Ammon's horn (tissue), 1 donor: ENCODE results near the gene TMEFF2.

Experiments used
- DNase-seq: peaks from one replicate; pipeline ENCODE4 v3.0.0-alpha.2; 2016; ENCODE audit warnings: low spot score

Gene TMEFF2

DNA sequence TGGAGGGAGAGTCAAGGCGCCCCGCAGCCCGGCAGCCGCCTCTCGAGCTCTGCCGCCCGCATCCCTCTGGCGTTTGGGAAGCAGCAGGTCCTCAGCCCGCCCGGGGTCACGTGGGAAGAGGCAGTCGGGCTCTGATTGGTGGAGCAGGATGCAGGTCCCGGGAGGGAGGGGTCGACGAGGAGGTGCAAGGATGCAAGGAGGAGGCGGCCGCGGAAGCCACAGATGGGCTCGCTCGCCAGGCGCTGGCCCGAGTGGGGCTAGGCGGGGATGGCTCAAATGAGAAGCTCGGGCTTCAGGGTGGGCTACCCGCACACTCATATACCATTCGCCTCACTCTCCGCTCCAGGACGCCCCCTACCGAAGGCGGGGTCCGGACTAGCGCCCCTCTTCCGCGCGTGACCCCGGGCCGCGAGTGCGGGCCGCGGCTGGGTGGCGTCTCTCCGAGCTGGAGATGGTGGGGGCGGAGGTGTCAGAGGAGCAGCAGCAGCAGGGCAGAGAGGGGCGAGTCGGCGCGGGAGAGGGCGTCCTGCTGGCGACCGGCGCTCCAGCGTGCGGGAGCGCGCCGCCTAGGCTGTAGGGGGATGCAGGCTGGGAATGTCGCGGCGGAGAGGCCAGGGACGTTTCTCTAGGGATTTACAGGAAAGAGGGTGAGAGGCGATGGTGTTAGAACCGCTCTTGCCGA, at the start of gene TMEFF2:
TSS of gene TMEFF2 (minus strand) at position 68 of the 682 bp plus-strand sequence. CDS start 409 bp downstream, outside the sequence.
- DNase-seq = peak; percentile 99

GRCh38 chr2:192243488-192243887, 48.8 kb upstream of the TMEFF2 start:
- no peak for DNase-seq

GRCh38 chr2:192236136-192236535, 41.4 kb upstream of the TMEFF2 start:
- no peak for DNase-seq

DNA sequence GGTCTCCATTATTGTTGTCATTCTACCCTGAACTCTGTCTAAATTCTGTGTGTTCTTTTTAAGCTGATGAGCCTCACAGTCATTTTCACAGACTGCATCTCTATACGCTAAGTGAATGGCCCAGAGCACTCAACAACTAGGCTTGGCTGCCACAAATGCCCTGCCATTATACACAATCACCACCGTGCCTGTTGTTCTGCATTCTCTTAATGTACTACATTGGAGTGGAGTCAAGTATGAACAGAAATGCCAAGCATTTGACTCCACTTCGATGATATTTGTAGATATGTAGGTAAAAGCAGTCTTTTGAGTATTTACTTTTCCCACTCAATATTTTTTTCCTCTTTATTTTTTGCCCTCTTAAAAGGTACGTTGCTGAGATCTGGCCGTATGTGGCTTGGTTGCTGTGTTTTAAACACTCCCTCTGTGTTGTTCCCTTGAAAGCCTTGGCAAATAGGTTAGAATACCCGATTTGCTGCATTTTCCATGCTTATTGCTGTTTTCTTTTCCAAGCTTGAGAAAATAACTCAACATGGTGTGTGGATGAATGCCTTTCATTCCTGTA, 36.2 kb upstream of the TMEFF2 start:
- no peak for DNase-seq

GRCh38 chr2:192228685-192229084, 34.0 kb upstream of the TMEFF2 start:
- DNase-seq = no peak

- DNase-seq = no peak
Observed at GRCh38 chr2:192218970-192219369, 24.2 kb upstream of the TMEFF2 start.

DNA sequence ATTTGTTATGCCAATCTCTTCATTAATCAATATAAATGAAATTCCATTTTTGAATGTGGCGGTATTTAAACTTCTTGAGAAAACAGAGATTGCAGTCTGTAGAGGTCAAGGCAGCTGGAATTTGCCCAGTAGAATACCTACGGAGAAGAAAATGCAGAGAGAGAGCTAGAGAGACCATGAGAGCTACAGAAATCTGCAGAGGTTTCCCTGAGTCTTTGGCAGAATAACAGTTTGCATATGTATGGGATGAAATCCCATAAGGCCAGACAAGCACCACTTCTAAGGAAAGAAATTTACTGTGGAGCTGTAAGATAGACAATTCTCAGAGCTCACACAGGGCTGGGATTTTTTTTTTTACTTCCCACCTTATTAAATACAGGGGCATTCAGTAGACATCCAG, 23.6 kb upstream of the TMEFF2 start:
- no peak for DNase-seq

DNA sequence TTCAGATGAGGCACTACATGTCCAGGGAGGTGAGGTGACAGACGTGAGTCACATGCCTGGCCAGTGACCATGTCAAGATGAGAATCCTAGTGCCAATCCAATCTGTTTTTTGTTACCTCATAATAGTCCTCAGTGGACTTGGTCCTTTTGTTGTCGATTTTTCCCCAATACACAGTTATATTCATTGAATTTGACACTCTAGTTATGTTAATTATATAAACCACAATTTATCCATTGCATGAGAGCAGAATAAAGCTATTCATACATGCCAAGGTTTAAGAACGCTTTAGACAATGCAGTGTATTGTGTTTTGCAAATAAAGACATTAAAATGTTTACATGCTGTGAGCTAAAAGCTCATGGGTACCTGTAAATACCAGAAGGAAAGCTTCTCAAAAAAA, 21.6 kb upstream of the TMEFF2 start:
- no peak for DNase-seq

- DNase-seq = no peak
Observed at GRCh38 chr2:192215096-192215877, 20.6 kb upstream of the TMEFF2 start.

- no peak for DNase-seq
Observed at GRCh38 chr2:192208848-192209247, 14.1 kb upstream of the TMEFF2 start.

- no peak for DNase-seq
Observed at GRCh38 chr2:192206399-192206798, 11.7 kb upstream of the TMEFF2 start.

- no peak for DNase-seq
Observed at GRCh38 chr2:192203876-192204275, 9.1 kb upstream of the TMEFF2 start.

DNA sequence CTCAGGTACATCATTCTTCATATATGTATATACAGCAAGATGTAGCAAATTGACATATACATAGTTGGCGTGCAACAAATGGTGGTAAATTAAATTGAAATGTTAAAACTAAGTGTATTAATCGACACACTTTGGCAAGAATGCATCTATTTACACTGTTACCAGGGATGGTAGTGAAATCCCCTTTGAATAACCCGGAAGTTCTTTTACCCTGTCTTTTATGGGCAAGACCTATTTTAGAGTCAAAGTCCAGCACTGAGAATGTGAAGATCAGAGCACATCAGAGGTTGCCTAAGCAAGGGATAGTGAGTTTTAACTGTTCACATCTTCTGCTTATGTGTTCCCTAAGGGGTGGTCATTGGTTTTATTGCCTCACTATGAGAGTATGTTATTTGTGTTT, 7.6 kb upstream of the TMEFF2 start:
- DNase-seq = no peak

DNA sequence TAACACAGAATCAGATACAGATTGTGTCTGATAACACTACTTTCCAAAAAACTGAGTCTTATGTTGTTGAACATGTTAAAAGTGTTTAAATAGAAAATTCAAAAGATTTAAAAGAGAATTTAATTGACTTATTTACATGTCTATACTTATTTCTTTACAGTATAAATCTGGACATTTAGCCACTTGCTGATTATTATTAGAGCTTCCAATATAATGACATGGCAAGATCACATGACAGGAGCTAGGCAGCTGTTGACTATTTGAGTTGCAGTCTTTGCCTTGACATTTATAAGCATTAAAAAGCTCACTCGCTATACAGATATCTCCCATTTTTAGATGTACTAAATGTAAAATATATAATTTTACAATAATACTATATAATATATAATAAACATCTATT, 6.4 kb upstream of the TMEFF2 start:
- DNase-seq = no peak

GRCh38 chr2:192197357-192197756, 2.6 kb upstream of the TMEFF2 start:
- peak; percentile 80 for DNase-seq

- peak; percentile 40 for DNase-seq
Observed at GRCh38 chr2:192196421-192197194, 1.9 kb upstream of the TMEFF2 start.

- peak; percentile 42 for DNase-seq
Observed at GRCh38 chr2:192195548-192196418, 1.1 kb upstream of the TMEFF2 start.

- DNase-seq = peak; percentile 54
Observed at GRCh38 chr2:192194265-192194865, 368 bp downstream of the TMEFF2 start.

- no peak for DNase-seq
Observed at GRCh38 chr2:192190474-192190873, 4.3 kb downstream of the TMEFF2 start.

- no peak for DNase-seq
Observed at GRCh38 chr2:192186806-192187205, 7.9 kb downstream of the TMEFF2 start.

- peak; percentile 46 for DNase-seq
Observed at GRCh38 chr2:192184349-192184748, 10.4 kb downstream of the TMEFF2 start.
